EH (cell line): Measurements from ENCODE around the gene SLC35G6.
A peak's percentile ranks its signal among the peaks of the same experiment; 100 is the strongest.
"Not testable (repeated sequence)": the region's sequence is repeated elsewhere in the genome, so short reads cannot be mapped to it uniquely, and the experiment has no call there.

ENCODE experiments used
- DNase-seq: peaks from one replicate; pipeline ENCODE4 v3.0.0-alpha.2; 2015; ENCODE audit warnings: low read depth

Gene SLC35G6

DNA sequence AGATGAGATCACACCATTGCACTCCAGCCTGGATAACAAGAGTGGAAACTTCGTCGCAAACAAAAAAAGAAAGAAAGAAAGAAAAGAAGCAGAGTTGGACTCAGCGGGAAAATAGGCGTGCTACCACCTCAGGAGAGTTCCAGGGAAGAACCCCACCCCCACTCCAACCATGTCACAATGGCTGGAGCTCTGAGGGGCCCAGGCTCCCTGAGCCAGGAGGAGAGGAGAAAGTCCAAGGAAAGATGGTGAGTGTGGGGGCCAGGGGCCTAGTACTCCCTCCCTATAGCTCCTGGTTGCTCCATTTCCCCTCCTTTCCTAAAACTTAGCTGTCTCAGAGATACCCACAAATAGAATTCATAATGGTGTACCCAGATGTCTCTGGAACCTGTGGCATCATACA lies at the start of gene SLC35G6:
SLC35G6 (plus strand) TSS at position 172 of the 400 bp plus-strand sequence; CDS start at position 243, 71 bp downstream.
- DNase-seq = not testable (repeated sequence)

DNA sequence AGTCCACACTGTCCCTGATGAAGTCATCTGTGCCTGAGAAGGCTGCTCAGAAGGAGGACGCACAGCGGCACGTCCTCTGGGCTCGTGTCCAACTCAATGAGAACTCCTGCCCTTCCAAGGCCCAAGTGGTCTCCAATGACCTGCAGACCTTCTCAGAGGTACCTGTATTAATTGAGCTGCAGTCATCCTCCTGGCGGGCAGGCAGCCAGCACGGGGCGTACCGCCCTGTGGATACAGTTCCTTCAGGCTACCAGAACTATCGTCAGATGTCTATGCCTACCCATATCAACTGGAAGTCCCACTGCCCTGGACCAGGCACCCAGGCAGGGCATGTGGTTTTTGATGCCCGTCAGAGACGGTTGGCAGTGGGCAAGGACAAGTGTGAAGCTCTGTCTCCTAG lies 49.0 kb upstream of the SLC35G6 start:
- DNase-seq = no peak

DNA sequence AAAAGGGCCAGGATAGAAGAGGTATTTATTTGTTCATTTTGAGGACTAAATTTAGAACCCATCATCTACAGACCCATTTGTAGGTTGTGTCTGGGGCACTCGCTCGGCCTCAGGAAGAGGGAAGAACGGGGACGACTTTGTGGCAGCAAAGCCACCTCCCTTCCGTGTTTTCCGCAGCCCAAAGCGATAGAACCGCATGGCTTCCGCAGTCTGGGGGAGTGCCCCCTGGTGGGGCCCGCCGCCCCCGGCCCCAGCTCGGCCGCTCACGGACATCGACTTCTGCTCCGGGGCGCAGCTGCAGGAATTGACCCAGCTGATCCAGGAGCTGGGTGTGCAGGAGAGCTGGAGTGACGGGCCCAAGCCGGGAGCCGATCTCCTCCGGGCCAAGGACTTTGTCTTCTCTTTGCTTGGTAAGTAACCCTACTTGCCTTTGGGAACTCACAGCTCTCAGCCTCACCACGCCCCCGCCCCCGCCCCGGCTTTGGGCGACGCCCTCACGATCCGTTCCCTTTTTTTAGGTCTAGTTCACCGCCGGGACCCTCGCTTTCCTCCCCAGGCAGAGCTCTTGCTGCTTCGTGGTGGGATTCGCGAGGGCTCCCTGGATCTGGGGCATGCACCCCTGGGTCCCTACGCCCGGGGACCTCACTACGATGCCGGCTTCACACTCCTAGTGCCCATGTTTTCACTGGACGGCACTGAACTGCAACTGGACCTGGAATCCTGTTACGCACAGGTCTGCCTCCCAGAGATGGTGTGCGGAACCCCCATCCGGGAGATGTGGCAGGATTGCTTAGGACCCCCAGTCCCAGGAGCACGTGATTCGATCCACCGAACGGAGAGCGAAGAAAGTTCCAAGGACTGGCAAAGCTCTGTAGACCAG lies 45.3 kb upstream of the SLC35G6 start:
- DNase-seq = peak; percentile 28

DNA sequence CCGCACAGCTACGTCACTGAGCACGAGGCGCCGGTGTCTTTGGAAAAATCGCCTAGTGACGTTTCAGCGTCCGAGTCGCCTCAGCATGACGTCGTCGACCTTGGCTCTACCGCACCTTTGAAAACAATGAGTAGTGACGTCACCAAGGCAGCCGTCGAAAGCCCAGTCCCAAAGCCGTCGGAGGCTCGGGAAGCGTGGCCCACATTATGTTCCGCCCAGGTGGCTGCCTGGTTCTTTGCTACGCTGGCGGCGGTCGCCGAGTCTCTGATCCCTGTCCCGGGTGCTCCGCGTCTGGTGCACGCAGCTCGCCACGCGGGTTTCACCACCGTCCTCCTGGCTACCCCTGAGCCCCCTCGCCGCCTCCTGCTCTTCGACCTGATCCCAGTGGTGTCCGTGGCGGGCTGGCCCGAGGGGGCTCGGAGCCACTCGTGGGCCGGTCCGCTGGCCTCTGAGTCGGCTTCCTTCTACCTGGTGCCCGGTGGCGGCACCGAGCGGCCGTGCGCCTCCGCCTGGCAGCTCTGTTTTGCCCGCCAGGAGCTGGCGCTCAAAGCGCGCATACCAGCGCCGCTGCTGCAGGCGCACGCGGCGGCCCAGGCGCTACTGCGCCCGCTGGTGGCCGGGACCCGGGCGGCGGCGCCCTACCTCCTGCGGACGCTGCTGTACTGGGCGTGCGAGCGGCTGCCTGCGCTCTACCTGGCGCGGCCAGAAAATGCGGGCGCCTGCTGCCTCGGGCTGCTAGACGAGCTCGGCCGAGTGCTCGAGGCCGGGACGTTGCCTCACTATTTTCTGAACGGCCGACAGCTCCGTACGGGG lies 44.5 kb upstream of the SLC35G6 start:
- DNase-seq = peak; percentile 79

DNA sequence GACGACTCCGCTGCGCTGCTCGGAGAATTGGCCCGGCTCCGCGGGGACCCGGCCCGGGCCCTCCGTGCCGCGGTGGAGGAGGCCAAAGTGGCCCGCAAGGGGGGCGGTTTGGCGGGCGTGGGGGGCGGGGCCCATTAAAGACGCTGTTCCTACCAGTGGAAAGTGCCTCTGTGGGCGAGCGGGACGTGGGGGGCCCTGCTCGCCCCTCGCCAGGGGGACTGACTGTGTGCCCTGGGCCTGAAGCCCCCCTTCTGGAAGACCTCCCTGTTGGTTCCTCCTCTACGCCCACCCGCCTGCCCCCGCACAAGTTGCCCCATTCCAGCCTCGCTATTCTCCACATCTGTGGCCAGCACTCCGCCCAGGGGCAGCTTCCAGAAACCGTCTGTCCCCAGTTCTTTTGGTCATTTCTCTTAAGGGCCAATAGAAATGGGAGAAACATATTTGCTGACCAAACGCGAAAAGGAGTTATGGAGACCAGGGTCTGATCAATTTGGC lies 43.8 kb upstream of the SLC35G6 start:
- DNase-seq = no peak

DNA sequence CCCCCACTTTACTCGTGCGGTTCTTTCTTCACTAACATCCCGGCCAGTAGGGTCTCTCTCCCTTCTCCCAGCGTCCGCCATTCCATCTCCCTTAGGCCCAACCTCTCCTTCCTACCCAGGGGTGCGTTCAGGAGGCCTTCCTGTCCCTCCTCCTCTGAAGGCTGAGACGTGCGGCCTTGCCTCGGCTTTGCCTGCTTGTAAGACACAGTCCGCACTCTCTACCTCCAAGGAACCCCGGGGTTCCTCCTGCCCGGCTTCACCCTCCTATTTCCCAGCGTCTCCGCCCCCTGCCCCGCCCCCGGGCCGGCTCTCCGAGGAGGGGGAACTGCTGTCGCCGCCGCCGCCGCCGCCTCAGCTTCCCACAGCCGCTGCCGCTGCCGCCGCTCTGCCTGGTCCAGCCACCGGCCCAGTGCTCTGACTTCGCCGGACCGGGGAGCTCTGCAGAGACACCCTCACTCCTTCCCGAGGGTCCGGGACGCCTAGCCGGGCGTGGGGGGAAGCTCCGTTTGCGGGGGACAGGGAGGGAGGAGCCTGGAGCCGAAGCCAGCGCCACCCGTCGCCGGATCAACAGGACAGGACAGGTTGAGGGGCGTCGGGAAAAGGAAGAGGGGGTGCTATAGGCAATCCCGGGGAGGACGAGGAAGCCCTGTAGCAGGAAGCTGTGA lies 43.2 kb upstream of the SLC35G6 start:
- no peak for DNase-seq

DNA sequence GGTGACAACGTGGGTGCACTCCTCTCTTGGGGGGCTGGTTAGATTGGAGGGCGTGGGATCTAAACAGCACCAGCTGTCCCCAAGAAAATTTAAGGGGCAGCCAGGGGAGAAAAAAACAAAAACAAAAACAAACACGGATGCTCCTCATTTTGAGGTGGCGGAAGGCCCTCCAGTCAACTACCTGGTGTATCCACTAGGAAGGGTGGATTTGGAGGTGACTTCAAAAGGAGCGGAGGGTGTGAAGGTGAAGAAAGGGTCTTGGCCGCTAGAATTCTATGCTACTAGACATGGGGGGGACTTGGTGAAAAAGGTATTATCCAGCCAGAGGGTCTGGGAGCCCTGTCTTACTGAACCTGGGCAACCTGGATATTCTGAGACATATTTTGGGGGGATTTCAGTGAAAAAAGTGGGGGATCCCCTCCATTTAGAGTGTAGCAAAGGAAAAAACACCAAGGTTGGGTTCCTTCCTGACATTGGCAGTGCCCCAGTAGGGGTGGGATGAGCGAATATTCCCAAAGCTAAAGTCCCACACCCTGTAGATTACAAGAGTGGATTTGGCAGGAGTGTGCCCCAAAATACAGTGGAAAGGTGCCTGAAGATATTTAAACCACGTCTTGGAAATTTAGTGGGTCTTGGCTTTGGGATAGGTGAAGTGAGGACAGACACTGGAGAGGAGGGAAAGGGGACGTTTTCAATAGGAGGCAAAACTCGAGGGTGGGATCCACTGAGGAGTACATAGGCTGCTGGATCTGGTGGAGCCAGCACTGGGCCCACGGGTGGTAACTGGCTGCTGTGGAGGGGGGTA lies 42.4 kb upstream of the SLC35G6 start:
- no peak for DNase-seq

DNA sequence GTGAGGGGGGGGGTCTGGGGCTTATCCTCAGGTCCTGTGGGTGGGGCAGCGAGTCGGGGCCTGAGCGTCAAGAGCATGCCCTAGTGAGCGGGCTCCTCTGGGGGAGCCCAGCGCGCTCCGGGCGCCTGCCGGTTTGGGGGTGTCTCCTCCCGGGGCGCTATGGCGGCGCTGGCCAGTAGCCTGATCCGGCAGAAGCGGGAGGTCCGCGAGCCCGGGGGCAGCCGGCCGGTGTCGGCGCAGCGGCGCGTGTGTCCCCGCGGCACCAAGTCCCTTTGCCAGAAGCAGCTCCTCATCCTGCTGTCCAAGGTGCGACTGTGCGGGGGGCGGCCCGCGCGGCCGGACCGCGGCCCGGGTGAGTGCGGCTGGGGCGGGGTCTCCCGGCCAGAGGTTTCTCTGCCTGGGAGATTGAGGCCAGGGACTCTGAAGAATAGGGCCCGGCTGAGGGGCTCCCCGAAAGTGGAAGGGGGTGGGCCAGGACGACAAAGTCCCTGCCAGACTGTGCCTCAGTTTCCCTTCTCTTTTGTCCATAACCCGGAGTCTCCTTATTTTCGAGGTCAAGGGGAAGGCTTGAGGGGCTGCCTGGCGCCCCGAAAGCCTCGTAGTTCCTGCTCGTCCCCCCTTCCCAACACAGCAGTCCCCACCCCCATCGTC lies 41.7 kb upstream of the SLC35G6 start, which contains the start of gene FGF11:
FGF11 (plus strand) TSS at position 51 of the 651 bp plus-strand sequence; CDS start at position 160, 109 bp downstream.
- no peak for DNase-seq

DNA sequence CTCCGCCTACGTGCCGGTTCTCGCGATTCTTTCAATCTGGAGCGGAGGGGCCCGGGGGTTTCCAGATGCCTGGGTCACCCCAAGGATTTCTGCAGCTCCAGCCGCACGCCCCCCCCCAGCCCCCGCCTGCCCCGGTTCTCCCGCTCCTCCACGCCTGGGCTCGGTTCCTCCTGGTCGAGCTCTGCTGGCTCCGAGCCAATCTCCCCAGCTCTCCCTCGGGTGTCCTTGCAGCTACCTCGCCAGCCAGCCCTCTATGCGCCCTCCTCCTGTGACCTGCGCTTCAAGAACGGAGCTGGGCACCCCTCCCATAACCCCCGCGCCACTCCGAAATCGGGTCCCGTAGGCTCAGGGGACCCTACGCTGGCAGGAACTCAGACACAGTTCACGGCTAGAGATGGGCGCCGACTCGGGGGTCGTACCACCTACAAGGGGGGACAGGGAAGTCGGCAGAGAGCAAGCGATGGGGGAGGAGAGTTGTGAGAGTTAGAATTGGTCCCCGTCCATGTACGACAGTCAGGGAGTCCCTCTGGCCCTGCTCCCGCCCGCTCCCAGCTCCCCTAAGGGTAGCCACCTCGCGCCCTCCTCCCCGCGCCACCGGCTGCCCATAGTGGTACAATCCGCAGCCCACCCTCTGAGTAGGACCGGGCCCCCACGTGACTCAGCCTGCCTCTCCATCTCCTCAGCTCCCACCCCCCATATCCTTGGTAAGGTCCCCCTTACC lies 41.0 kb upstream of the SLC35G6 start:
- peak; percentile 48 for DNase-seq

DNA sequence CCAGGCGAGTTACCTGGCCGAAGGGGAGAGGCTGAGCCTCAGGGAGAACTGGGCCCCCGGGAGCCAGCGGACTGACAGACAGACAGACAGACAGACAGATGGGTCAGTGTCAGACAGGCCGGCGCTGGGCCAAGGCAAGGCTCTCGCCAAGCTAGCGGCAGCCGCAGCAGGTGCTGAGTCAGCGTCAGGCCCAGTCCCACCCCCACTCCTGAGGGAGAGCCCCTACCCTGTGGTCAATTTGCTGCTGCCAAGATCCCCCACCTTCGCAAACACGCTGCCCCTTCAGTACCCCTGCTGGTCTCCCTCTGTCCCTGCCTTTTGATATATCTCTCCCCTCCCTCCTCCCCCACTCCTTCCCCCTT lies 40.4 kb upstream of the SLC35G6 start:
- peak; percentile 23 for DNase-seq

DNA sequence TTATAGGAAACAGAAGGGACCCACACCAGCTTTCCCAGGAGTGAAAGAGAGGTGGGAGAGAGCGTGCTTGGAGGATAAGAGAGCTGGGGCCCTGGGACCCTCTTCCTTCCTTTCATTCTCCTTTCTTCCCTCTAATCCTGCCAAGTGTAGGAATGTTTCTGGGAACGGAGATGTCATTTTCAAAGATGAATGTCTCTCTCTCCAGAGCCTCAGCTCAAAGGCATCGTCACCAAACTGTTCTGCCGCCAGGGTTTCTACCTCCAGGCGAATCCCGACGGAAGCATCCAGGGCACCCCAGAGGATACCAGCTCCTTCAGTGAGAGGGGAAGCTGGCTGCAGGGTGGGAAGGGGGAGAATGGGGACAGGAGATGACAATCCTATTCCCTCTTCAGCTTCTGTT lies 40.0 kb upstream of the SLC35G6 start:
- no peak for DNase-seq

DNA sequence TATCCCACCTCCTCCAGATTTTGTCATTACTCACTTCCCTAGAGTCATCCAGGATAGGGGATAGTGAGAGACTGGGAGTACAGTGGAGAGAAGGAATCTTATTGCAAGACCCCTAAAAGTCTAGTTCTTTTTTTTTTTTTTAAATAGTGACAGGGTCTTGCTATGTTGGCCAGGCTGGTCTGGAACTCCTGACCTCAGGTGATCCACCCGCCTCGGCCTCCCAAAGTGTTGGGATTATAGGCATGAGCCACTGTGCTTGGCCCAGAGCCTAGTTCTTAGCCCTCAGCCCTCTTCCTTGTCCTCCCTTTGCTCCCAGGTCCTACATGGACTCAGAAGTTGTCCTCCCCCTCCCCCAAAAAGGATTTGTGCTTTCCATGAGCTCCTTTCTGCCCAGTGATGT lies 39.1 kb upstream of the SLC35G6 start:
- no peak for DNase-seq

DNA sequence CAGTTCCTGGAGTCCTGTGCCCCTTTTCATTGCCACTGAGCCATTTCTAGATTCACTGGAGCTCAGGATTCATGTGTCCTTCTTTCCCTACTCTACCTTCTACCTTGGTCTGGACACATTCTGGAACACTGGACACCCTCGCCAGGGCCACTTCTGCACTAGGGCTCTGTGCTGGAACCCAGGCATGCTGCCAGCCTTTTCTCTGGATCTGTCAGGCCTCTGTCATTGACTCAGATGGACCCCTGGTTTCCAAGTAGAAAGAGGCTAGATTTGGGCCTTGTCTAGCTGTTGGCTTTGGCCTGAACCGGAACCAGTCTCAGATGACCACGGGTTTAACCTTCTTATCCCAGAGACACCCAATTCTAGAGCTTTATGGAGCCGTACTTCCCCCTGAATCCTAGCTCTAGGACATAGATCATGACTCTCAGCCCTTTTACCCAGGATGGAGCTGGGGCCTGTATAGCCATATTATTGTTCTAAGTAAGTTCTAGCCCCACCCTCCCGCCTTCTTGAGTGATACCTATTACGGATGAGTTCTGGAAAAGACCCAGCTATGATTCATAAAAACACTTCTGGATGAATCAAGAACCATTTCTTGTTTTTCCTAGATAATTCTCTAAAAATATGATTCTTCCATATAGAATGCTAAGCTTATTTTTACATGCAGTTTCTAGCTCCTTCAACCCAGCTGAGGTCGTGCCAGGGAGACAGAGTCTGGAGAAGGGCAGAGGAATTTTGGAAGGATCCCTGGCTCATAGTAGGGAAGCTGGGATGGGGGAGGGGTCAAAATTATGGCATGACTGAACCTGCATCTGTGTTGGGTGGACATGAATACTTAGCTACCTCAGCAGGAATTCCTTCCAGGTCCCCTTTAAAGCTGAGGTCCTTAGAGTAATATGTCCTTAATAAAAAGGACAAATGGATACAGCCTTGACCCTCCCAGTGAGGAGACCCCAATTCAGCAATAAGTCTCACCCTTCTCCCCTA lies 37.5 kb upstream of the SLC35G6 start:
- peak; percentile 57 for DNase-seq

DNA sequence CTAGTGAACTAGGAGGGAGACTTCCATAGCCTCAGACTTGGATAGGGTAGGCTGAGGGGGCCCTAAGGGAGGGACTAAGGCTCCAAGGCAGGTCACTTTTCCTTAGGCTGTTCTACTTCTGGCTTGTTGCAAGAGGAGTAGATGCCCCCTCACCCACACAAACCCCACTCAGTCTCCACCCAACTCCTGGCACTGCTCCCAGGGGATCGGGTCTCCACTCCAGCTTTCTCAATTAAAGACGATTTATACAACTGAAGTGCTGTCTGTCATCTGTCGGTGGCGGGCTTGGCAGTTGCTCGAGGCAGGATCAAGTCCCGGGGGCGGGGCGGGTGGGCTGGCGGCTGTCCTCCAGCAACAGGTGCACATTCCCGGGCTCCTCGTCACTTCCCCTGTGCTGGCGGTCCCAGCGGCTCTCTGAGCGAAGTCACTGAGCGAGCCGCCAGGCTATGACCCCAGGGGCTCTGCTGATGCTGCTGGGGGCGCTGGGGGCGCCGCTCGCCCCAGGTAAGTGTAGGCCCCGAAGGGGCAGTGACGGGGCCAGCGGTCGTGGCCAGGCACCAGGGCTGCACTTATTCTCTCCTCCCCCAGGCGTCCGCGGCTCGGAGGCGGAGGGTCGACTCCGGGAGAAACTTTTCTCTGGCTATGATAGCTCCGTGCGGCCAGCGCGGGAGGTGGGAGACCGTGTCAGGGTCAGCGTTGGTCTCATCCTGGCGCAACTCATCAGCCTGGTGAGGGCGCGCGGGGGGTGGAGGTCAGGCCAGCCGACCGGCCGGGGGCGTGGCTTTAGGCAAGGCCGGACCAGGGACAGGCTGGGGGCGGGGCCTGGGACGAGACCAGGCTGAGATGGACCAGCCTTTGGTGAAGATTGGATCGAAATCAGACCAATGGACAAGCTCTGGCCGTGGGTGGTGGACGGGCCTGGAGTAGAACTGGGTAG lies 36.3 kb upstream of the SLC35G6 start, which contains the start of gene CHRNB1:
CHRNB1 (plus strand) TSS at position 380 of the 937 bp plus-strand sequence; CDS start at position 447, 67 bp downstream.
- DNase-seq = peak; percentile 52

DNA sequence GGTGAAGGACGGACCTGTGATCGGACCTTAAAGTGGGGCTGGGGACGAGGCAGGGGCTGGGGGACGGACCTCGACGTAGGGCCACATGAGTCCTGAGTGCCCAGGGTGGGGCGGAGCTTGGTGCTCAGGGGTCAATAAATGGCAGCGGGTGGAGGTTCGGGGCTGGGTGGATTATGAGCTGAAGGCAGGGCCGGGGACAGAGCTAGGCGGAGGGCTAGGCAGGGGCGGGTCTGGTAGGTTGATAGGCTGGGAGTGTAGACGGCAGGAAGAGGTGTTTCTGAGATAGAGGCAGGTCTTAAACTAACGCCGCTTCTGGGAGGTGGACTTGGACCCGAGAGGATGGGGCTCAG lies 35.7 kb upstream of the SLC35G6 start:
- DNase-seq = no peak

DNA sequence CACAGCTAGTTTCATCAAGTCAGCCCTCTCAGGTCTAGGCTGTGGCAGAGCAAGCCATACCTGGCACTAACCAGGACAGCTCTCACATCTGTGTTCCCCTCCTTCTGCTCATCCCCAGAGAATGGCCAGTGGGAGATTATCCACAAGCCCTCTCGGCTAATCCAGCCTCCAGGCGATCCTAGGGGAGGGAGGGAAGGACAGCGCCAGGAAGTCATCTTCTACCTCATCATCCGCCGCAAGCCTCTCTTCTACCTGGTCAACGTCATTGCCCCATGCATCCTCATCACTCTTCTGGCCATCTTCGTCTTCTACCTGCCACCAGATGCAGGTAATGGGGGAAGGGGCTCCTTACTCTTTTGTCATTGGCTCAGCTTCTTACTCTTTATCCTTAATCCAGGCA lies 32.8 kb upstream of the SLC35G6 start:
- no peak for DNase-seq

DNA sequence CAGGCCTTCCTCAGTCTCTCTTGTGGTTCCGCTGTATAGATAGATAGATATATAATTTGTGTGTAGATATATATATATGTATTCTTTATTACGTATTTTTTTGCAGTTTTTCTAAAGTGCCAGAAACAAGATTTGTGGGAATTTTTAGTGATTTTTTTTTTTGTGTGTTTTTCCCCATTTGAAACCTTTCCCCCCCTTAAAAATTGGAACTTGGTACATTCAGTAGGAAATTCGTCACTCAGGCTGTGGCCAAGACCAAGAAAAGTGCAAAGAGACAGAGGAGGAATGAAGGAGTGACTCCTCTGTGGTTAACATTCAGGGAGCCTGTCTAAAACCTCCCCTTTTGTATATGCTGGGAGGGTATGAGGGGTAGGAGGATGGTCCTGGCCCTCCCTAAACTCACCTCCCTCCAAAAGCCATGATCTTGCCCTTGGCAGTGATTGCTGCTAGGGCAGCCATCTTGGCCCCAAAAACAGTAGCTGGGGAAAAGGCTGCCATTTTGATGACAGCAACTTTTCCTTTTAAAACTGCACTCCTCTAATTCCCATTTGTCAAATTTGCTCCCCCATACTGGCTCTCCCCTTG lies 21.2 kb upstream of the SLC35G6 start:
- peak; percentile 27 for DNase-seq
